Left ventricle myocardium inferior (tissue), 1 donor: ENCODE data around the gene GPLD1. TPM values are rescaled to one million over a fixed set of nuclear protein-coding genes. Genes with fewer than 3 reads are reported as not detected.
A peak's percentile ranks its signal among the peaks of the same experiment; 100 is the strongest.

ENCODE experiments used
- DNase-seq: peaks from one replicate; pipeline ENCODE4 v3.0.0-alpha.2; 2020
- H3K27ac ChIP-seq: fragments of 200-600 bp; replicated peaks from 2 replicates; pipeline ENCODE4 v1.8.0; 2021
- H3K27me3 ChIP-seq: fragments of 200-600 bp; 2 replicates; pipeline ENCODE4 v1.8.0; 2021; ENCODE audit warnings: low read depth
- H3K36me3 ChIP-seq: fragments of 200-600 bp; 2 replicates; pipeline ENCODE4 v1.8.0; 2021
- H3K4me1 ChIP-seq: fragments of 200-600 bp; 2 replicates; pipeline ENCODE4 v1.8.0; 2021
- H3K4me3 ChIP-seq: fragments of 200-600 bp; 2 replicates; pipeline ENCODE4 v1.8.0; 2021; ENCODE audit warnings: mild to moderate bottlenecking, moderate library complexity
- H3K9me3 ChIP-seq: fragments of 200-600 bp; replicated peaks from 2 replicates; pipeline ENCODE4 v1.8.0; 2021
- intact Hi-C: fragments of 100-400 bp; cut with micrococcal nuclease; formaldehyde crosslinking; loops from one replicate; pipeline ENCODE4 v1.11.0; 2022
- total RNA-seq: library from RNA; stranded (reverse); fragmentation: NEBNext Ultra II Directional; extraction: Animal tissue kit (Norgen Biotek cat#: 25700); gene quantifications from one replicate; pipeline ENCODE4 v1.2.1, GENCODE V29; 2021
- TF ChIP-seq, protein P1 (sequence below): fragments of 200-600 bp; IDR thresholded peaks from 2 replicates; pipeline ENCODE4 v1.8.0; 2021; ENCODE audit warnings: antibody characterized with exemption, mild to moderate bottlenecking, borderline replicate concordance
- donor health status: DM: no; HTN: yes; CAD: no; lungs with severe emphysema.

Gene GPLD1
- total RNA-seq, 1 donor from 2014 or later: 0.71 TPM

DNA sequence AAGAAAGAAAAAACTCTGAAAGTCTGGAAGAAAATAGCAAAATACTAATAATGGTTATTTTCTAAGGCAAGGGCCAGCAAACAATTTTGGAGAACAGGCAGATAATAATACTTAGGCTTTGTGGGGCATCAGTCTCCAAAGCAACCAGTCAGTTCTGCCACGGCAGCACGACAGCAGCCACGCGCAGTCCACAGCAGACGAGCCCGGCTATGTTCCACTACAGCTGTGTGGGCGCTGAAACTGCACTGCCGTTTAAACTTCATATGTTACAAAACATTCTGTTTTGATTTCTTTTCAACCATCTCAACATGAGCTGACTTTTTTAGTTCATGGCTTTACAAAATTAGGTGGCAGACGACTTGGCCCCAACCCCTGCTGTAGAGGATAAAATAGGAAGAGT, 56.8 kb downstream of the GPLD1 start:
- Histone ChIP-seq H3K9me3 (no peaks in the 10 kb centered on the region), H3K27me3 (no peaks in the 10 kb centered on the region), H3K4me3 (no peak overlapping the region), H3K27ac (no peak overlapping the region), H3K36me3 (no peaks in the 10 kb centered on the region), H3K4me1 (no peaks in the 10 kb centered on the region)
- TF ChIP-seq, protein P1, sequence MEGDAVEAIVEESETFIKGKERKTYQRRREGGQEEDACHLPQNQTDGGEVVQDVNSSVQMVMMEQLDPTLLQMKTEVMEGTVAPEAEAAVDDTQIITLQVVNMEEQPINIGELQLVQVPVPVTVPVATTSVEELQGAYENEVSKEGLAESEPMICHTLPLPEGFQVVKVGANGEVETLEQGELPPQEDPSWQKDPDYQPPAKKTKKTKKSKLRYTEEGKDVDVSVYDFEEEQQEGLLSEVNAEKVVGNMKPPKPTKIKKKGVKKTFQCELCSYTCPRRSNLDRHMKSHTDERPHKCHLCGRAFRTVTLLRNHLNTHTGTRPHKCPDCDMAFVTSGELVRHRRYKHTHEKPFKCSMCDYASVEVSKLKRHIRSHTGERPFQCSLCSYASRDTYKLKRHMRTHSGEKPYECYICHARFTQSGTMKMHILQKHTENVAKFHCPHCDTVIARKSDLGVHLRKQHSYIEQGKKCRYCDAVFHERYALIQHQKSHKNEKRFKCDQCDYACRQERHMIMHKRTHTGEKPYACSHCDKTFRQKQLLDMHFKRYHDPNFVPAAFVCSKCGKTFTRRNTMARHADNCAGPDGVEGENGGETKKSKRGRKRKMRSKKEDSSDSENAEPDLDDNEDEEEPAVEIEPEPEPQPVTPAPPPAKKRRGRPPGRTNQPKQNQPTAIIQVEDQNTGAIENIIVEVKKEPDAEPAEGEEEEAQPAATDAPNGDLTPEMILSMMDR: no peak
- intact Hi-C loops: no loop called here
- DNase-seq: no peak

DNA sequence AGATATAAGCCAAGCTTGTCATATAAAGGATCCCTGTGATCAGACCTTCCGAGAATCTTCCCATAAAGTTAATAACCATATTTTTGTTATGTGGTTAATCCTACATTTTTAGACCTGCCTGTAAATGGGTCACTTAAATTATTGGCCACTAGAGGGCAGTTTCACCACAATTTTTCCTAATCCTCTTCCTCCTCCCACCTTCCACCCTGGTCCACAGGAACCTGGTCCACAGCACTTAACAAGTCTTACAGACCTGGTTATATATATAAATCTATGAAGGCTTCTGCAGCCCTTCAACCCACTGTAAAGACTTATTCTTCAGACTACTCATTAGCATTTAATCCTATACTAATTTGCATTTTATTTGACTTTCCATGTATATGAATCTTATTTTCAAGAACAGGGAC, 58.3 kb downstream of the GPLD1 start:
- TF ChIP-seq, protein P1: peak; percentile 77
- no peaks in the 10 kb centered on the region for H3K4me1 ChIP-seq
- no peaks in the 10 kb centered on the region for H3K27me3 ChIP-seq
- H3K27ac ChIP-seq: no peak overlapping the region
- no peak for DNase-seq
- peaks cover 10% of the 10 kb centered on the region for H3K36me3 ChIP-seq
- no peaks in the 10 kb centered on the region for H3K9me3 ChIP-seq
- no peak overlapping the region for H3K4me3 ChIP-seq
- intact Hi-C loops: no loop called here

DNA sequence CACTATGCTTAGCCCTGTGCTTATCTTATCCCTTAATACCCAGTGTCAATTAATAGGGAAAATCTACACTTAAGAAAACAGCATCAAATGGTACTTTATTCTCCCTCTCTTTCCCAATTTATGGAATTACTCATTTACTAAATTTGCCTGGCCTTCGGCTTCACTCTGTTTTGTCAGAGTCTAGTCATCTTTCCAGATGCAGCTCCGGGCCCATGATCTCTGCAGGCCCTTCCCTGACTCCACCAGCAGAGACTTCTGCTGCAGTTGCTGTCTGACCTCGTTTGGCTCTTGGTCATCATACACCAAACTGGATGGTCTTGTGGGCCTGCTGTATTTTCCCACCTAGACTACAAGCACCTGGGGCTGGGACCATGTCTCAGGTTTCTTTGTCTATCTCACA, 59.3 kb downstream of the GPLD1 start:
- H3K4me3 ChIP-seq: no peak overlapping the region
- H3K27ac ChIP-seq: no peak overlapping the region
- no peak for DNase-seq
- H3K4me1 ChIP-seq: no peaks in the 10 kb centered on the region
- H3K36me3 ChIP-seq: peaks cover 19% of the 10 kb centered on the region
- no peaks in the 10 kb centered on the region for H3K27me3 ChIP-seq
- intact Hi-C loops: no loop called here
- H3K9me3 ChIP-seq: no peaks in the 10 kb centered on the region
- TF ChIP-seq, protein P1: no peak

DNA sequence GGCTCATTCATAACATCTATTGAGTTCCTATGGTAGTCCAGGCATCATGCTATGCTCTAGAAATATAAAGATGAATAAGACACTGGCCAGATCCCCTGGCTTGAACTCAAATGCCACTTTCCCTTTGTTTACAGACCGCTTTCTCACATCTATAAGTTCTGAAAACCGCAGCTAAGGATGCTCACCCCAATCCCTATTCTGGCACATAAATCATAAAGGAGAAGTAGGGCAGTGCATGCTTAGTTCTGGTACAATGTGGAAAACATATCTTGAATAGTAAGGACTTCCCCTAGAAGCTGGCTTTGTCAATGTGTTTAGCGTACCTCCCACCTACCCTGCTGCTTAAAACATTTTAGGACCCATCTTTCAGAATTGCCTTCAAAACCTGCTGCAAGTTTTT, 60.2 kb downstream of the GPLD1 start:
- TF ChIP-seq, protein P1: no peak
- no peak for DNase-seq
- H3K9me3 ChIP-seq: no peaks in the 10 kb centered on the region
- no peak overlapping the region for H3K27ac ChIP-seq
- peaks cover 28% of the 10 kb centered on the region for H3K36me3 ChIP-seq
- no peaks in the 10 kb centered on the region for H3K27me3 ChIP-seq
- no peaks in the 10 kb centered on the region for H3K4me1 ChIP-seq
- no peak overlapping the region for H3K4me3 ChIP-seq
- intact Hi-C loops: loop anchor here (10.0 kb wide), 1 partner anchor 86 kb away; no protein-coding TSS in a partner anchor

DNA sequence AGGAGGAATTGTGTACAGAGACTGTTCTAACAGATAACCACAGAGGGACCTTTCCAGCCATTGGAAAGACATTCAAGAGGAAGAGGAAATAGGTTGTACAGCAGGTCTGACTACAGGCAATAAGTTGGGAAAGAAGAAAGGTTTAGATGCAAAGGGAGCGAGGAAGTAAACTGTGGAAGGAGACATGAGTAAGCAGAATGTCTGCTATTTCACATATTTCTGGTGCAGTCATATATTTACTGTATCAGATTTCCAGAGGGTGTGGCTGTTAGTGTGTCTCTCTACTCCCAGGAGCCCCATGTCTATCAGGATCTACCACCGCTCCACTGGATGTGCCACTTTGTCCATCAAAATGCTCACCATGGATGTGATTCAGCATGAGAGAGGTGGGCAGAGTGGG, 60.8 kb downstream of the GPLD1 start:
- Histone ChIP-seq H3K36me3 (peaks cover 34% of the 10 kb centered on the region), H3K4me3 (no peak overlapping the region), H3K4me1 (no peaks in the 10 kb centered on the region), H3K27me3 (no peaks in the 10 kb centered on the region), H3K9me3 (no peaks in the 10 kb centered on the region), H3K27ac (no peak overlapping the region)
- TF ChIP-seq, protein P1: no peak
- no peak for DNase-seq
- intact Hi-C loops: loop anchor here (10.0 kb wide), 1 partner anchor 86 kb away; no protein-coding TSS in a partner anchor
